Lung (tissue), 12 donors: Measurements from ENCODE around the gene ERC2. TPM values are rescaled to one million over a fixed set of nuclear protein-coding genes. Genes with fewer than 3 reads are reported as not detected.
A peak's percentile ranks its signal among the peaks of the same experiment; 100 is the strongest.

Experiments used
- ATAC-seq: fragments of 200-7000 bp; cut with Tn5 transposase; one replicate; pipeline ENCODE4 v1.9.1; 2020; ENCODE audit warnings: moderate number of reproducible peaks; ENCODE audit not compliant: insufficient read depth, low FRiP score
- DNase-seq, 3 donors: peaks; one replicate each; pipeline ENCODE4 v3.0.0-alpha.2; 2013 to 2017
- H3K27ac ChIP-seq, 2 donors: one replicate each; pipeline ENCODE4 v1.5.1; 2013; ENCODE audit warnings: mild to moderate bottlenecking in 2 of 2, moderate library complexity in 2 of 2, control low read depth in 1 of 2, inconsistent platforms in 1 of 2, low read depth in 1 of 2, low read length in 1 of 2
- H3K27me3 ChIP-seq, 3 donors: one replicate each; pipeline ENCODE4 v1.5.1; 2013; ENCODE audit warnings: low read length in 2 of 3; ENCODE audit not compliant: control insufficient read depth in 3 of 3, insufficient read depth in 3 of 3
- H3K36me3 ChIP-seq, 4 donors: one replicate each; pipeline ENCODE4 v1.5.1; 2013; ENCODE audit warnings: low read length in 4 of 4, mild to moderate bottlenecking in 1 of 4, moderate library complexity in 1 of 4; ENCODE audit not compliant: control insufficient read depth in 4 of 4, insufficient read depth in 4 of 4
- H3K4me1 ChIP-seq, 5 donors: one replicate each; pipeline ENCODE4 v1.5.1; 2013; ENCODE audit warnings: low read length in 5 of 5, mild to moderate bottlenecking in 2 of 5, moderate library complexity in 1 of 5; ENCODE audit not compliant: control insufficient read depth in 5 of 5, insufficient read depth in 5 of 5
- H3K4me3 ChIP-seq: one replicate; pipeline ENCODE4 v1.5.1; 2013; ENCODE audit warnings: mild to moderate bottlenecking, control low read depth, moderate library complexity
- H3K9ac ChIP-seq, 2 donors: one replicate each; pipeline ENCODE4 v1.5.1; 2013; ENCODE audit warnings: low read length in 2 of 2, control low read depth in 1 of 2; ENCODE audit not compliant: insufficient read depth in 1 of 2
- H3K9me3 ChIP-seq, 4 donors: one replicate each; pipeline ENCODE4 v1.5.1; 2013; ENCODE audit warnings: low read length in 3 of 4, mild to moderate bottlenecking in 1 of 4, moderate library complexity in 1 of 4; ENCODE audit not compliant: control insufficient read depth in 4 of 4, insufficient read depth in 3 of 4
- CTCF ChIP-seq: IDR thresholded peaks from 2 replicates; pipeline ENCODE4 v1.5.1; 2012; ENCODE audit warnings: mild to moderate bottlenecking; ENCODE audit errors: control extremely low read depth, extremely low read depth
- WGBS, 2 donors: extraction: QIAGEN DNeasy Blood & Tissue Kit; methylation state at CpG; one replicate each; pipeline ENCODE4 v1.1.7; 2013; 5-methylcytosine and 5-hydroxymethylcytosine counted together
- polyA plus RNA-seq, 2 donors: library from polyadenylated mRNA; stranded (reverse); fragments of 200-250 nt; gene quantifications; one replicate each; pipeline ENCODE4 v1.2.1, GENCODE V29; 2013
- total RNA-seq, 2 donors: library from RNA; depleted of rRNA in 1 of 2; stranded (reverse); fragments of >200 nt in 1 of 2; gene quantifications; one replicate each; pipeline ENCODE4 v1.2.1, GENCODE V29; 2014 to 2021
- donor health status: control.
- donor health status: control.
- donor health status: Bipolar disorder and iron deficiency.
- donor health status: healthy.
- donor health status: DM: yes; HTN: yes; CAD: no.

ERC2 gene
- total and polyA plus RNA-seq, 4 donors = 0.20 to 3.5 (median 0.97) TPM

GRCh38 chr3:55471084-55471483 lies 997.2 kb downstream of the ERC2 start:
- H3K9me3 ChIP-seq = peaks cover 0 to 3% (median 0%) of the 10 kb centered on the region in 4 donors
- peaks cover 0 to 6% (median 0%) of the 10 kb centered on the region in 5 donors for H3K4me1 ChIP-seq
- peak overlapping the region in 1 of 2 donors; percentile 48 for H3K27ac ChIP-seq
- no peak overlapping the region for H3K9ac ChIP-seq
- no peak for ATAC-seq
- no peak for DNase-seq
- 87 to 95% methylated on average over 4 of the region's 4 CpGs for WGBS, 2 donors
- H3K36me3 ChIP-seq = peaks cover 0 to 4% (median 1%) of the 10 kb centered on the region in 4 donors
- TF ChIP-seq CTCF = no peak
- peaks cover 0 to 9% (median 3%) of the 10 kb centered on the region in 3 donors for H3K27me3 ChIP-seq
- no peak overlapping the region for H3K4me3 ChIP-seq

- DNase-seq = no peak
- Histone ChIP-seq H3K4me1 (peaks cover 0 to 6% (median 0%) of the 10 kb centered on the region in 5 donors), H3K9ac (no peak overlapping the region)
Measured at GRCh38 chr3:55469957-55470526, 998.2 kb downstream of the ERC2 start.

GRCh38 chr3:55468251-55468650 lies 1000.0 kb downstream of the ERC2 start:
- Histone ChIP-seq H3K9ac (no peak overlapping the region), H3K27me3 (peaks cover 0 to 3% (median under 1%) of the 10 kb centered on the region in 3 donors), H3K4me3 (no peak overlapping the region), H3K36me3 (peaks cover 0 to 4% (median 1%) of the 10 kb centered on the region in 4 donors), H3K4me1 (peaks cover 0 to 6% (median 0%) of the 10 kb centered on the region in 5 donors), H3K27ac (no peak overlapping the region), H3K9me3 (peaks cover 0 to 3% (median 0%) of the 10 kb centered on the region in 4 donors)
- ATAC-seq (no peak), DNase-seq (no peak)
- no peak for TF ChIP-seq CTCF
- WGBS, 2 donors = 86 to 92% methylated on average over 5 of the region's 5 CpGs

More at GRCh38 chr3:55469957-55470526, 998.2 kb downstream of the ERC2 start:
- Histone ChIP-seq H3K27me3 (peaks cover 0 to 9% (median 3%) of the 10 kb centered on the region in 3 donors), H3K4me3 (no peak overlapping the region), H3K27ac (no peak overlapping the region), H3K9me3 (peaks cover 0 to 3% (median 0%) of the 10 kb centered on the region in 4 donors), H3K36me3 (peaks cover 0 to 4% (median 1%) of the 10 kb centered on the region in 4 donors)
- TF ChIP-seq CTCF = no peak
- ATAC-seq = no peak
- WGBS, 2 donors = 96% methylated on average over 32 of the region's 32 CpGs

- ATAC-seq = no peak
- Histone ChIP-seq H3K27me3 (no peaks in the 10 kb centered on the region), H3K9me3 (peaks cover 0 to 3% (median 0%) of the 10 kb centered on the region in 4 donors), H3K36me3 (peaks cover 0 to 4% (median 1%) of the 10 kb centered on the region in 4 donors), H3K4me3 (no peak overlapping the region), H3K4me1 (peaks cover 0 to 6% (median 0%) of the 10 kb centered on the region in 5 donors), H3K27ac (no peak overlapping the region), H3K9ac (no peak overlapping the region)
- no peak for TF ChIP-seq CTCF
- peak in 2 of 3 donors; percentile 53 to 58 for DNase-seq
- 86 to 92% methylated on average over 2 of the region's 2 CpGs for WGBS, 2 donors
Measured at GRCh38 chr3:55467099-55467498, 1001.2 kb downstream of the ERC2 start.
